A549 (cell line): Measurements from ENCODE around the gene DDX59.

Experiments
- BHLHE40 ChIP-seq: IDR thresholded peaks from 2 replicates; pipeline ENCODE4 v1.6.1; 2012; ENCODE audit warnings: low read depth, low read length, inconsistent platforms
- NPAS2 ChIP-seq: fragments of 250-450 bp; sonication (Bioruptor Pico); IDR thresholded peaks from 2 replicates; pipeline ENCODE4 v1.8.0; 2022; ENCODE audit warnings: mild to moderate bottlenecking, moderate library complexity, borderline replicate concordance
- POLR2AphosphoS2 ChIP-seq: conservative IDR thresholded peaks from 2 replicates; pipeline ENCODE4 v1.6.1; 2012; ENCODE audit warnings: low read length, improper control_type of control experiment, inconsistent platforms
- TF ChIP-seq, protein P1 (sequence below): fragments of >200 bp; sonication (Bioruptor Twin); formaldehyde crosslinking; IDR thresholded peaks from 3 replicates; pipeline ENCODE4 v1.6.1; 2016

- no peak for TF ChIP-seq POLR2AphosphoS2
- TF ChIP-seq, protein P1, sequence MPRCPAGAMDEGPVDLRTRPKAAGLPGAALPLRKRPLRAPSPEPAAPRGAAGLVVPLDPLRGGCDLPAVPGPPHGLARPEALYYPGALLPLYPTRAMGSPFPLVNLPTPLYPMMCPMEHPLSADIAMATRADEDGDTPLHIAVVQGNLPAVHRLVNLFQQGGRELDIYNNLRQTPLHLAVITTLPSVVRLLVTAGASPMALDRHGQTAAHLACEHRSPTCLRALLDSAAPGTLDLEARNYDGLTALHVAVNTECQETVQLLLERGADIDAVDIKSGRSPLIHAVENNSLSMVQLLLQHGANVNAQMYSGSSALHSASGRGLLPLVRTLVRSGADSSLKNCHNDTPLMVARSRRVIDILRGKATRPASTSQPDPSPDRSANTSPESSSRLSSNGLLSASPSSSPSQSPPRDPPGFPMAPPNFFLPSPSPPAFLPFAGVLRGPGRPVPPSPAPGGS: no peak
- TF ChIP-seq NPAS2 (CRISPR knock-in tag): no peak
- no peak for TF ChIP-seq BHLHE40
These were observed 10.4 kb downstream of the DDX59 start for GRCh38 chr1:200659269-200659668.
